OCI-LY7 (cell line): ENCODE measurements around the gene AUTS2. TPM values are rescaled to one million over a fixed set of nuclear protein-coding genes. Genes with fewer than 3 reads are reported as not detected.

Source experiments
- BruUV-seq: library from RNA; stranded (reverse); fragments of 400-500 nt; replicated peaks from 2 replicates; lab custom pipeline; 2021; lab: Mats Ljungman, UMichigan
- CTCF ChIA-PET: fragments of 300-600 bp; sonication (Branson Sonifier 250); formaldehyde crosslinking; loops from one replicate; lab custom pipeline; 2022; ENCODE audit warnings: antibody characterized with exemption; ENCODE audit not compliant: unreplicated experiment; lab: Charles Lee
- POLR2A ChIA-PET: fragments of 300-600 bp; sonication (Branson Sonifier 250); formaldehyde crosslinking; loops from one replicate; lab custom pipeline; 2022; ENCODE audit warnings: antibody characterized with exemption; lab: Charles Lee
- DNase-seq: peaks from one replicate; pipeline ENCODE4 v3.0.0-alpha.2; 2015; ENCODE audit warnings: low spot score
- H2AFZ ChIP-seq: fragments of 200-600 bp; sonication (generic), shearing (Covaris generic); 2 replicates; pipeline ENCODE4 v1.6.1; 2014; ENCODE audit warnings: mild to moderate bottlenecking, antibody characterized with exemption, low read length, moderate library complexity
- H3K27ac ChIP-seq: fragments of 200-600 bp; sonication (generic); 2 replicates; pipeline ENCODE4 v1.5.1; 2014; ENCODE audit warnings: mixed run types, low read depth, mild to moderate bottlenecking, moderate library complexity, low read length, inconsistent platforms; ENCODE audit not compliant: poor library complexity, severe bottlenecking
- H3K36me3 ChIP-seq: fragments of 200-600 bp; sonication (generic); 2 replicates; pipeline ENCODE4 v1.6.1; 2014; ENCODE audit warnings: mild to moderate bottlenecking, antibody characterized with exemption, low read length, moderate library complexity, mixed read lengths; ENCODE audit not compliant: insufficient read depth
- H3K4me1 ChIP-seq: fragments of 200-600 bp; sonication (generic); 2 replicates; pipeline ENCODE4 v1.5.1; 2014; ENCODE audit warnings: mild to moderate bottlenecking, low read length; ENCODE audit not compliant: insufficient read depth, poor library complexity, severe bottlenecking
- H3K4me2 ChIP-seq: fragments of 200-600 bp; sonication (generic); 2 replicates; pipeline ENCODE4 v1.6.1; 2014; ENCODE audit warnings: mild to moderate bottlenecking, low read length
- H3K4me3 ChIP-seq: fragments of 200-600 bp; sonication (generic); 2 replicates; pipeline ENCODE4 v1.5.1; 2014; ENCODE audit warnings: mild to moderate bottlenecking, low read depth, low read length; ENCODE audit not compliant: poor library complexity, severe bottlenecking
- H3K79me2 ChIP-seq: fragments of 200-600 bp; sonication (generic); 2 replicates; pipeline ENCODE4 v1.6.1; 2016; ENCODE audit warnings: low read depth, mild to moderate bottlenecking, low read length, moderate library complexity, mixed read lengths; ENCODE audit not compliant: insufficient read depth
- H3K9me2 ChIP-seq: fragments of 200-600 bp; sonication (generic); 2 replicates; pipeline ENCODE4 v1.6.1; 2016; ENCODE audit warnings: mild to moderate bottlenecking, low read length, mixed read lengths; ENCODE audit not compliant: insufficient read depth
- H3K9me3 ChIP-seq: fragments of 200-600 bp; sonication (generic); 2 replicates; pipeline ENCODE4 v1.6.1; 2014; ENCODE audit warnings: mild to moderate bottlenecking, mixed run types, low read length, mixed read lengths
- H4K20me1 ChIP-seq: fragments of 200-600 bp; sonication (generic); 2 replicates; pipeline ENCODE4 v1.6.1; 2014; ENCODE audit warnings: mild to moderate bottlenecking, antibody characterized with exemption, low read length, moderate library complexity, mixed read lengths; ENCODE audit not compliant: insufficient read depth
- EZH2phosphoT487 ChIP-seq: fragments of 200-600 bp; sonication (generic); IDR thresholded peaks from 2 replicates; pipeline ENCODE4 v1.6.1; 2018; ENCODE audit warnings: low read depth, borderline replicate concordance, mild to moderate bottlenecking, mixed run types, antibody characterized with exemption, low read length, moderate library complexity, mixed read lengths
- intact Hi-C: fragments of 100-400 bp; cut with micrococcal nuclease; formaldehyde crosslinking; loops from one replicate; pipeline ENCODE4 v1.10.0; 2022; ENCODE audit not compliant: unreplicated experiment
- total RNA-seq, 2 experiments: library from RNA; depleted of rRNA in 1 of 2; stranded (reverse); fragments of >200 nt in 1 of 2; shearing (Covaris generic) in 1 of 2; gene quantifications; 2 replicates each; pipeline ENCODE4 v1.2.3, GENCODE V29; 2014 to 2022
- TF ChIP-seq, protein P1 (sequence below): fragments of 200-600 bp; sonication (generic); conservative IDR thresholded peaks from 2 replicates; pipeline ENCODE4 v1.5.1; 2014; ENCODE audit warnings: mild to moderate bottlenecking, antibody characterized with exemption, low read length, moderate library complexity, mixed read lengths

AUTS2 gene
- total RNA-seq, 2 experiments from 2014 or later: 37.9 to 78.5 TPM

GRCh38 chr7:69871886-69872569, 273.8 kb downstream of the AUTS2 start:
- Histone ChIP-seq H3K27ac (no peak overlapping the region), H3K36me3 (no peaks in the 10 kb centered on the region), H4K20me1 (no peaks in the 10 kb centered on the region), H3K4me2 (peak overlapping the region; percentile 14), H3K9me3 (no peaks in the 10 kb centered on the region), H2AFZ (no peak overlapping the region), H3K4me3 (no peak overlapping the region), H3K9me2 (no peaks in the 10 kb centered on the region), H3K79me2 (peaks cover 28% of the 10 kb centered on the region; the same call in 1 of the 2 replicates), H3K4me1 (peaks cover 22% of the 10 kb centered on the region)
- no peak for TF ChIP-seq EZH2phosphoT487
- TF ChIP-seq, protein P1, sequence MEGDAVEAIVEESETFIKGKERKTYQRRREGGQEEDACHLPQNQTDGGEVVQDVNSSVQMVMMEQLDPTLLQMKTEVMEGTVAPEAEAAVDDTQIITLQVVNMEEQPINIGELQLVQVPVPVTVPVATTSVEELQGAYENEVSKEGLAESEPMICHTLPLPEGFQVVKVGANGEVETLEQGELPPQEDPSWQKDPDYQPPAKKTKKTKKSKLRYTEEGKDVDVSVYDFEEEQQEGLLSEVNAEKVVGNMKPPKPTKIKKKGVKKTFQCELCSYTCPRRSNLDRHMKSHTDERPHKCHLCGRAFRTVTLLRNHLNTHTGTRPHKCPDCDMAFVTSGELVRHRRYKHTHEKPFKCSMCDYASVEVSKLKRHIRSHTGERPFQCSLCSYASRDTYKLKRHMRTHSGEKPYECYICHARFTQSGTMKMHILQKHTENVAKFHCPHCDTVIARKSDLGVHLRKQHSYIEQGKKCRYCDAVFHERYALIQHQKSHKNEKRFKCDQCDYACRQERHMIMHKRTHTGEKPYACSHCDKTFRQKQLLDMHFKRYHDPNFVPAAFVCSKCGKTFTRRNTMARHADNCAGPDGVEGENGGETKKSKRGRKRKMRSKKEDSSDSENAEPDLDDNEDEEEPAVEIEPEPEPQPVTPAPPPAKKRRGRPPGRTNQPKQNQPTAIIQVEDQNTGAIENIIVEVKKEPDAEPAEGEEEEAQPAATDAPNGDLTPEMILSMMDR: no peak
- POLR2A ChIA-PET: interaction anchor here (1.2 to 1.9 kb wide), 2 partner anchors 13 to 18 kb away, joined by 3 to 5 read pairs; no protein-coding TSS in a partner anchor
- no peak for DNase-seq
- intact Hi-C loops: no loop called here
- CTCF ChIA-PET: no interaction called here
- BruUV-seq: no TSS peak

GRCh38 chr7:69873512-69873911, 275.2 kb downstream of the AUTS2 start:
- no peak overlapping the region for H3K27ac ChIP-seq
- TF ChIP-seq, protein P1: no peak
- TF ChIP-seq EZH2phosphoT487: no peak
- H2AFZ ChIP-seq: no peak overlapping the region
- no peaks in the 10 kb centered on the region for H4K20me1 ChIP-seq
- DNase-seq: no peak
- no TSS peak for BruUV-seq
- 0 out of 2 replicates have a peak overlapping the region, but pooled peaks have one; percentile 19 for H3K4me2 ChIP-seq
- intact Hi-C loops: no loop called here
- no peaks in the 10 kb centered on the region for H3K36me3 ChIP-seq
- peaks cover 28% of the 10 kb centered on the region; the same call in 1 of the 2 replicates for H3K79me2 ChIP-seq
- H3K4me3 ChIP-seq: no peak overlapping the region
- H3K9me2 ChIP-seq: no peaks in the 10 kb centered on the region
- no peaks in the 10 kb centered on the region for H3K9me3 ChIP-seq
- H3K4me1 ChIP-seq: peaks cover 18% of the 10 kb centered on the region
- ChIA-PET CTCF (no interaction called here), POLR2A (interaction anchor here (0.6 to 1.2 kb wide), 5 partner anchors 17 to 178 kb away, joined by 3 to 7 read pairs (median 4); no protein-coding TSS in a partner anchor)

DNA sequence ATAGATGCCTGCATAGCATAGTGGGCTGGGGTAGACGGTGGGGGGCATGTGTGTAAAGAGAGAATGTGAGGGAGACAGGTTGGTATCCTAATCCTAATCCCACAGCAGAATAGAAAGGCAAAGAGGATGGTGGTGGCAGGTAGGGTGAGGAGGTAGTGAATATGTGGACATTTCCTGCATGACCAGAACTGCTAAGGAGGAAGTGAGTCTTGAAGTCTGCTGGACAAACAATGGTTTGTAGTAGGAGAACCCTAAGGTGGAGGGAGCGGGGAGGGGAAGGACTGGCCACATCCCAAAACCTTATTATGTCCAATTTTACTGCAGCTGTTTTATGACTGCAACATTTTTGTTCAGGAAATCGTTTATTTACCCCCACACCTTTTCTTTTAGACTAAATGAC, 279.7 kb downstream of the AUTS2 start:
- ChIA-PET CTCF (no interaction called here), POLR2A (interaction anchor here (0.9 to 4.1 kb wide), 2 partner anchors 11 to 48 kb away, joined by 4 to 21 read pairs; no protein-coding TSS in a partner anchor)
- H3K27ac ChIP-seq: no peak overlapping the region
- no peak overlapping the region for H3K4me2 ChIP-seq
- TF ChIP-seq, protein P1: no peak
- TF ChIP-seq EZH2phosphoT487: no peak
- BruUV-seq: no TSS peak
- H4K20me1 ChIP-seq: no peaks in the 10 kb centered on the region
- intact Hi-C loops: no loop called here
- H3K4me1 ChIP-seq: peaks cover 30% of the 10 kb centered on the region
- H3K9me2 ChIP-seq: no peaks in the 10 kb centered on the region
- peaks cover 18% of the 10 kb centered on the region; the same call in 1 of the 2 replicates for H3K79me2 ChIP-seq
- no peaks in the 10 kb centered on the region for H3K9me3 ChIP-seq
- no peak overlapping the region for H3K4me3 ChIP-seq
- H3K36me3 ChIP-seq: no peaks in the 10 kb centered on the region
- no peak overlapping the region for H2AFZ ChIP-seq
- no peak for DNase-seq
